ENCODE data around the gene TBC1D19.

The TBC1D19 gene

GRCh38 chr4:26731351-26732035 is 147.6 kb downstream of the TBC1D19 start:
- no peak for DNase-seq (ENCODE audit: low read depth)

GRCh38 chr4:26732356-26732755 is 148.5 kb downstream of the TBC1D19 start:
- DNase-seq (ENCODE audit: low read depth) = no peak

- no peak for DNase-seq (ENCODE audit: low read depth)
Measured at GRCh38 chr4:26736621-26737020, 152.7 kb downstream of the TBC1D19 start.

DNA sequence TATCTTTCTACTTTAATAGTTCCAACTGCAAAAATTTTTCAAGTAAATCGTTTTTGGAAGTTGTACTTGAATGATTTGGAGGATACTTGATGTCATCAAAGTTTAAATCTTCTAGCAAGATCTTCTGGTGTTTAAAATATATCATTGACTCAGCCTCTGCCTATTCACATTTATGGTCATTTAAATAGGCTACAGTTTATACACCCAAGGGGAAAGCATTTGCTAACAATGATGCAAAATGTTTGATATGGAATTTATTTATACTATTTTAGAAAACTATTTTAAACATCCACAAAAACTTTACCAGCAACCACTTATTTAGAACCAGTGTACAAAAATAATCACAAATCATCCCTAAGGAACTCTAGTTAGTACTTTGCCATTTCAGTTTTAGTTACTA is 153.5 kb downstream of the TBC1D19 start:
- DNase-seq (ENCODE audit: low read depth) = no peak

- no peak for DNase-seq (ENCODE audit: low read depth)
Measured at GRCh38 chr4:26741491-26741871, 157.6 kb downstream of the TBC1D19 start.

- DNase-seq (ENCODE audit: low read depth) = no peak
Measured at GRCh38 chr4:26746802-26747213, 162.9 kb downstream of the TBC1D19 start.

- DNase-seq (ENCODE audit: low read depth) = no peak
Measured at GRCh38 chr4:26748811-26749210, 164.9 kb downstream of the TBC1D19 start.

DNA sequence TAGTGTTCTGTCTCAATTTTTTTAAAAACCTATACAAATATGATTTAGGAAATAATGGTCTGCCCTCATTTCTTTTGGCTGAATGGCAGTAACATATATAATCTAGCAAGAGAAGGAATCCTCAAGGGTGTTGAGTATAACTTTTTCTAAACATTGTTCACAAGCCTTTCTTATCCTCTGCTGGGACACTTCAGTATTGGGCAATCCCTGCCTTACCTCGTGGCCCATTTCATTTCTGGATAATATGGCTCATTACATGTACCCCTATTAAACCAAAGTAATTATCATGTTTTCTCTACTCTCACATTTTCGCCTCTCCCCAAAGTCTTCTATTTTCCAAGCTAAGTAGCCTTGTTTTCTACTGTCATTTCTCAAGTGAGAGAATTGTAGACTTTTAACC is 166.0 kb downstream of the TBC1D19 start:
- DNase-seq (ENCODE audit: low read depth) = no peak

DNA sequence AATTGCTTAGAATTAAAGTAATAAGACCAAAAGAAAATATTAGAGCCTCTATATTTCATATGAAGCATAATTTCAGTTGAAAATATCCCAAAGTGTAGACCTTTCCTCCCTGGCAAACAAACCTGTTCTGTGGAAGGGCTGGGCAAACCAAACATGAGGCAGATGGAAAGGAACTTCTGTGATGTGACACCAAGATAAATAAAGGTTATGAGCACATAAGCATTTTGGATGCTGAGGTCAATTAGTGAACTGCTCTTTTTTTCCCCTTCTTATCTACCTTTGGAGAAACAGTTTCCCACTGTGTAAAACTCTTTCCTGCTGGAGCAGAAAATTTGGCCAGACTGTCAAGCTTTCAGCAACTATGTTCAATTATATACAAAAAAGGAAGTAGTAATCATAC is 167.1 kb downstream of the TBC1D19 start:
- DNase-seq (ENCODE audit: low read depth) = no peak

- DNase-seq (ENCODE audit: low read depth) = no peak
Measured at GRCh38 chr4:26751838-26752237, 168.0 kb downstream of the TBC1D19 start.

GRCh38 chr4:26753187-26753586 is 169.3 kb downstream of the TBC1D19 start:
- no peak for DNase-seq (ENCODE audit: low read depth)

- no peak for DNase-seq (ENCODE audit: low read depth)
Measured at GRCh38 chr4:26753617-26754016, 169.7 kb downstream of the TBC1D19 start.

DNA sequence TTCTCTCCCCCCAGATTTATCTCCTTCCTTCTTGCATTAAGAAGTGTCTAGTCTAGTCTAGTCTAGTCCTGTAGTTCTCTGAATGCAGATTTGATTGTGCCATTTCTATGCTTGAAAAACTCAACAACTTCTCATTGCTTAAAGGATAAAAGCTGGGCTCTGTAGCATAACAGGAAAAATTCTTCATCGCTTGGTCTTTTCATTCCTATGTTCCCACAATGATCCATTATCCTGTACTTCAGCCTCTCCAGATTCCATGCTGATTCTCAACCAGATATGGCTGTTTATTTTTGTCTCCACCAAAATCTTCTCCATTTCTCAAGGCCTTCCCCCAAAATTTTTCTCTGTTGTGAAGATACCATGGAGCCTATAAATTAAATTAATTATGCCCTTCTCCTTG is 173.9 kb downstream of the TBC1D19 start:
- DNase-seq (ENCODE audit: low read depth) = no peak

DNA sequence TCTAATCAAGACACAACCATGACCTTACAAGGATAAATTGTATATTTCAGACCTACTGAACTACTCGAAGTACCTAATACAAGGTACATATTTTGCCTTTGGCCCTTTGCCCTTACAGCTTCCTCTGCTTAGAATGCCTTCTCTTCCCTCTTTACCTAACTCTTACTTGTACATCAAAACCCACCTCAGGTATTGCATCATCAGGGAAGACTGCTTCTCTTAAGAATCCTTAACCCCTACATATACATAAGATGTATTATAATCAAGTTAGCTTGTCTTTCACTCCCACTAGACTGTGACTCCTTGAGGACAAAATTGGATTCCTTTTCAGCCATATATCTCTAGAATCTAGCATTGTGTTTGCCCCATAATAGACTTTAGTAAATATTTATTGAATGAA is 175.0 kb downstream of the TBC1D19 start:
- no peak for DNase-seq (ENCODE audit: low read depth)

DNA sequence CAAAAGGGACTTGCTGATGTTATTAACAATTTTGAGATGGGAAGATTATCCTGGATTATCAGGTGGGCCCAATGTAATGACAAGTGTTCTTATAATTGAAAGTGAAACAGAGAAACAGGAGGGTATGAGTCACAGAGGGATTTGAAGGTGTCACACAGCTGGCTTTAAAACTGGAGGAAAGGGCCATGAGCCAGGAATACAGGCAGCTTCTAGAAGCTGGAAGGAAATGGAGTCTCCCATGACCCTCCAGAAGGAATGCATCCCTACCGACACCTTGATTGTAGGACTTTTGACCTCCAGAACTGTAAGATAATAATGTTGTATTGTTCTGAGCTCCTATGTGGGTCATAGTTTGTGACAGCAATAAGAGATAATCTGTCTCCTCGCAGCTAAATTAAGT is 178.8 kb downstream of the TBC1D19 start:
- no peak for DNase-seq (ENCODE audit: low read depth)

- no peak for DNase-seq (ENCODE audit: low read depth)
Measured at GRCh38 chr4:26763063-26763462, 179.2 kb downstream of the TBC1D19 start.

GRCh38 chr4:26763648-26764047 is 179.8 kb downstream of the TBC1D19 start:
- no peak for DNase-seq (ENCODE audit: low read depth)

GRCh38 chr4:26764231-26764630 is 180.3 kb downstream of the TBC1D19 start:
- DNase-seq (ENCODE audit: low read depth) = no peak

DNA sequence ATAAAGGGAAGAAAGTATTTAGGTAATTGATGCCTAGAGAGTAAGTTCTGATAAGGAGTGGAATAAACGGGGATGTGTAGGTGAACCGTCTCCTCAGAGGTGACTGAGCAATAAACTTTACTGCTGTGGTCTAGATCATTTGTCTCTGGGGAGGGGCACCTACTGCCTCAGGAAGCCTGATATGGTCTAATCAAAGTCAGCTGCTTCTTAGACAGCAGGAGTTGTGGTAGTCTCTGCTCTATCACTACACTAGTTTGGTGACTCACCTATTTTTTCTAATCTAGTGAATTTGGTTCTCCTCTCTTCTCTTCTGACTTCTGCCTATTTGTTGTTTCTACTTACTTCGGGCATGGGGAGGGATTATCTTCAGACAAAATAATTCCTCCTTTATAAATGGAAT is 181.6 kb downstream of the TBC1D19 start:
- DNase-seq (ENCODE audit: low read depth) = no peak

- DNase-seq (ENCODE audit: low read depth) = no peak
Measured at GRCh38 chr4:26766141-26766540, 182.3 kb downstream of the TBC1D19 start.

DNA sequence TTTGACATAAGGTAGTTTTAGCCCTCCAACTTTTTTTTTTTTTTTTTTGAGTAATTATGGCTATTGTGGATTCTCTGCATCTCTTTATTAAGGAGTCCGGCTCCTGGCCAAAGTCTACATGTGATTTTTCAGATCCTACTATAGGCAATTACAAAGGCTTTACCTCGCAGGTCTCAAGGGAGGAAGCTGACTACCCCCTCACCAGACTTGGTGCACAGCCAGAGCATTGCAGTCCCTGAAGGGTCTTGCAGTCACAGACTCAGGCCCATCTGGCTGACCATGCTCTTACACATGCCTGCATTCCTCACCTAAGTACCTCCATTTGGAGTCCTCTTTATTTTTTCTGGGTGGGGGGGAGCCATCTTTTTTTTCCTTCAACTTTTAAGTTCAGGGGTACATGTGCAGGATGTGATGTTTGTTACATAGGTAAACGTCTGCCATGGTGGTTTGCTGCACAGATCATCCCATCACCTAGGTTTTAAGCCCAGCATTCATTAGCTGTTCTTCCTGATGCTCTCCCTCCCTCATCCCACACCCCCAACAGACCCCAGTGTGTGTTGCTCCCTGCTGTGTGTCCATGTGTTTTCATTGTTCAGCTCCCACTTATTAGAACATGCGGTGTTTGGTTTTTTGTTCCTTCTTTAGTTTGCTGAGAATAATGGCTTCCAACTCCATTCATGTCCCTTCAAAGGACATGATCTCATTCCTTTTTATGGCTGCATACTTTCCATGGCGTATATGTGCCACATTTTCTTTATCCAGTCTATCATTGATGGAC is 188.4 kb downstream of the TBC1D19 start:
- no peak for DNase-seq (ENCODE audit: low read depth)

DNA sequence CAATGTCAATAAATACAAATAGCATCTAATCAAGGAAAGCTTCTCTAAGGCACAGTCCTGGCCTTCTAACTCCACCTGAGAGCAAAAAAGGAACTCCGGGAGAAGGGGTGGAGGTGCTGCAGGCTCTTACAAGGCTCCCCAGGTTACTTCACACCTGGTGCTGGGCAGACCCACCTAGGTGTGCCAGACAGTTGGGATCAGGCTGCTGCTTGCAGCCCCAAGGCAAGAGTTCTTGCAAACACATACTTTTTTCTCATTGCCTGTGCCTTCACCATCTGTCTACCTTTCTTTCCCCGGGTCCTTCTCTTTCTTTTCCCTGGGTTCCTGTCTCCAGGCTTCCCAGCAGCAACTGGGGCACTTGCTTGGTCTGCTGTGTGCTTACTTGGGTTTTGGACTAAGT is 195.3 kb downstream of the TBC1D19 start:
- no peak for DNase-seq (ENCODE audit: low read depth)

DNA sequence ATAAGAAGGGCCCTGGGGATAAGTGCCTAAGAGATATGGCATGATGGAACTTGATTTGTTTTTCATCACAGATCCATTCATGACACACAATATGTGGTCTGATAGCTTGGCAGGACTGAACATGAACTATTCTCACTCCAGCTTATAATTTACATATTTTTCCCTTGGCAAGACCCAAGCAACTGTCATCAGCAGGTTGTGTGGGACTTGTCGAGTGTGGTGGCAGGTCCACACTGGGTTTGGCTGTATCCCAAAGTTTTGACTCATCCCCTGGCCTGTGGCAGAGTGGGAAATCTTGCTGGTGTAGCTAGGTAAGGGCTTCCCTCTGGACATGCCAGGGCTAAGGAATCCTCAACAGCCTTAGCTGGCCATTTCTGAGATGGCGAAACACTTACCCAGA is 195.8 kb downstream of the TBC1D19 start:
- no peak for DNase-seq (ENCODE audit: low read depth)

GRCh38 chr4:26780539-26780938 is 196.7 kb downstream of the TBC1D19 start:
- no peak for DNase-seq (ENCODE audit: low read depth)
